Measurements from ENCODE around the gene CTSZ. TPM values are rescaled to one million over a fixed set of nuclear protein-coding genes. Genes with fewer than 3 reads are reported as not detected.

The CTSZ gene
- total and polyA plus RNA-seq, 2 donors (not counting 1 experiment from before 2014, with no cell fraction given): 285 to 319 TPM

- Histone ChIP-seq H3K4me3 (ENCODE audit: control extremely low read depth in 1 of 5, extremely low read depth in 1 of 5, insufficient read depth in 1 of 5, low read depth in 2 of 5, low read length in 4 of 5) (no peak overlapping the region), H3K27ac (ENCODE audit: low read length in 2 of 2) (no peak overlapping the region), H3K79me2 (ENCODE audit: control insufficient read depth, insufficient read depth, low read length) (no peaks in the 10 kb centered on the region), H2AFZ (ENCODE audit: insufficient read depth, low read depth, low read length, poor library complexity, severe bottlenecking) (no peak overlapping the region), H3K9me3 (ENCODE audit: control extremely low read depth in 1 of 3, control insufficient read depth in 2 of 3, insufficient read depth in 1 of 3, low read length in 2 of 3) (no peaks in the 10 kb centered on the region), H4K20me1 (ENCODE audit: control insufficient read depth, insufficient read depth, low read length, poor library complexity, severe bottlenecking) (no peaks in the 10 kb centered on the region), H3K36me3 (replicated peaks in 1 of 2; ENCODE audit: control extremely low read depth in 1 of 2, control insufficient read depth in 1 of 2, extremely low read depth in 1 of 2, insufficient read depth in 2 of 2, low read length in 1 of 2) (no peaks in the 10 kb centered on the region), H3K4me1 (ENCODE audit: control insufficient read depth in 2 of 2, insufficient read depth in 2 of 2, low read length in 2 of 2) (peaks cover 0 to under 1% of the 10 kb centered on the region in 2 donors), H3K4me2 (replicated peaks; ENCODE audit: low read depth, low read length, poor library complexity, severe bottlenecking) (no peak overlapping the region), H3K27me3 (replicated peaks in 1 of 4; ENCODE audit: control extremely low read depth in 1 of 4, control insufficient read depth in 3 of 4, insufficient read depth in 4 of 4, low read length in 3 of 4) (peaks cover 0 to 11% (median 7%) of the 10 kb centered on the region in 4 experiments), H3K9ac (ENCODE audit: low read length) (no peak overlapping the region)
- ATAC-seq (ENCODE audit: low read depth): no peak
- Mint-ChIP-seq H3K27ac (no peak overlapping the region), H3K27me3 (peaks cover 33% of the 10 kb centered on the region), H3K4me3 (no peak overlapping the region), H3K9me3 (ENCODE audit: insufficient read depth) (no peaks in the 10 kb centered on the region), H3K4me1 (peaks cover 2% of the 10 kb centered on the region)
- CTCF ChIA-PET: interaction anchor here (1.1 to 1.4 kb wide), 3 partner anchors 26 to 172 kb away, joined by 4 to 10 read pairs (median 5); no protein-coding TSS in a partner anchor
- DNase-seq: no peak
- TF ChIP-seq EZH2 (IDR thresholded peaks at IDR 0.05; ENCODE audit: borderline replicate concordance, insufficient read depth, low read depth, low read length, poor library complexity, severe bottlenecking) (no peak), CTCF (IDR thresholded peaks at IDR 0.05) (no peak)
- POLR2A ChIA-PET: no interaction called here
- intact Hi-C loops (cut with micrococcal nuclease): loop anchor here (10.0 kb wide), 1 partner anchor 354 kb away; no protein-coding TSS in a partner anchor
- no CpG with 5 or more reads among the region's 1 CpG for WGBS (ENCODE audit: insufficient coverage)
These were observed 43.4 kb upstream of the CTSZ start for GRCh38 chr20:59050437-59050836.

- WGBS (ENCODE audit: insufficient coverage): 75% methylated on average over 1 of the region's 2 CpGs
- ChIA-PET CTCF (interaction anchor here (0.8 kb wide), 1 partner anchor 159 kb away, joined by 3 read pairs; no protein-coding TSS in a partner anchor), POLR2A (no interaction called here)
- intact Hi-C loops (cut with micrococcal nuclease): no loop called here
- H3K27me3 Mint-ChIP-seq: peaks cover 28% of the 10 kb centered on the region
- DNase-seq (no peak), ATAC-seq (ENCODE audit: low read depth) (no peak)
- H3K79me2 ChIP-seq (ENCODE audit: control insufficient read depth, insufficient read depth, low read length): peaks cover under 1% of the 10 kb centered on the region
- no peak overlapping the region for H3K4me3 Mint-ChIP-seq
- peaks cover 15% of the 10 kb centered on the region for H3K4me1 Mint-ChIP-seq
- no peak for TF ChIP-seq CTCF (IDR thresholded peaks at IDR 0.05)
- TF ChIP-seq EZH2 (IDR thresholded peaks at IDR 0.05; ENCODE audit: borderline replicate concordance, insufficient read depth, low read depth, low read length, poor library complexity, severe bottlenecking): no peak
- no peak overlapping the region for H3K27ac Mint-ChIP-seq
- no peaks in the 10 kb centered on the region for H3K36me3 ChIP-seq (replicated peaks in 1 of 2; ENCODE audit: control extremely low read depth in 1 of 2, control insufficient read depth in 1 of 2, extremely low read depth in 1 of 2, insufficient read depth in 2 of 2, low read length in 1 of 2)
- no peak overlapping the region for H3K9ac ChIP-seq (ENCODE audit: low read length)
- H3K4me1 ChIP-seq (ENCODE audit: control insufficient read depth in 2 of 2, insufficient read depth in 2 of 2, low read length in 2 of 2): peaks cover 13 to 16% of the 10 kb centered on the region in 2 donors
- H3K9me3 ChIP-seq (ENCODE audit: control extremely low read depth in 1 of 3, control insufficient read depth in 2 of 3, insufficient read depth in 1 of 3, low read length in 2 of 3): no peaks in the 10 kb centered on the region
- H3K27me3 ChIP-seq (replicated peaks in 1 of 4; ENCODE audit: control extremely low read depth in 1 of 4, control insufficient read depth in 3 of 4, insufficient read depth in 4 of 4, low read length in 3 of 4): peaks cover 0 to 11% (median 7%) of the 10 kb centered on the region in 4 experiments
- no peak overlapping the region for H2AFZ ChIP-seq (ENCODE audit: insufficient read depth, low read depth, low read length, poor library complexity, severe bottlenecking)
- no peak overlapping the region for H3K4me2 ChIP-seq (replicated peaks; ENCODE audit: low read depth, low read length, poor library complexity, severe bottlenecking)
- no peak overlapping the region for H3K27ac ChIP-seq (ENCODE audit: low read length in 2 of 2)
- H4K20me1 ChIP-seq (ENCODE audit: control insufficient read depth, insufficient read depth, low read length, poor library complexity, severe bottlenecking): no peaks in the 10 kb centered on the region
- H3K4me3 ChIP-seq (ENCODE audit: control extremely low read depth in 1 of 5, extremely low read depth in 1 of 5, insufficient read depth in 1 of 5, low read depth in 2 of 5, low read length in 4 of 5): no peak overlapping the region
- no peaks in the 10 kb centered on the region for H3K9me3 Mint-ChIP-seq (ENCODE audit: insufficient read depth)
These were observed 41.6 kb upstream of the CTSZ start for GRCh38 chr20:59048681-59049030.
